ENCODE results near the gene MINDY4.
"Not testable (repeated sequence)": the region's sequence is repeated elsewhere in the genome, so short reads cannot be mapped to it uniquely, and the experiment has no call there.

MINDY4 gene

DNA sequence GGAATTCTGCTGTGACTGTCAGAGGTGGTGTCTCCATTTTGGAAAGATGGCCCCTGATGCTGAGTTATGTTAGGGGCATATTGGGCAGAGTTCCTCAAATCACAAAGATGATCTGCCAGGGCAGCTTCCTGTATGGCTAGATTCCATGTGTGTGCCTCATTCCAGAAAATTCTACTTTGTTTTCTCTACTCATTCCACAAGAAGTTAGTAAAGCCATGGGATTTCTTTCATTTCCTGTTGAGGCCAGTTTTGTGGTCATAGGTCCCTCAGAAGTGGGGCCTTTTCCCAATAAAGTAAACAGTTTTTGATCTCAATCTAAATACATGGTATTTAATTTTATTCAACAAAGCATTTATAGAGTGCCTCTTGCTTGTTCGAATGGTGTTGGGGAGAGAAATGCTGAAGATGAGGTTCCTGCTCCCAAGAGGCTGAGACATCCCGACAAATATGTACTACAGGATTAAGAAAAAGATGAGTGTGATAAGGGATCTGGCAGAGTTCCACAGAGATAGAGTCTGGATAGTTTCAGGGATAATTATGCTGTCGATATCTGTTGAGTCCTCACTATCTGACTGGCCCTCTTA is 33.0 kb downstream of the MINDY4 start:
- no peak for DNase-seq (ENCODE audit: low spot score)

DNA sequence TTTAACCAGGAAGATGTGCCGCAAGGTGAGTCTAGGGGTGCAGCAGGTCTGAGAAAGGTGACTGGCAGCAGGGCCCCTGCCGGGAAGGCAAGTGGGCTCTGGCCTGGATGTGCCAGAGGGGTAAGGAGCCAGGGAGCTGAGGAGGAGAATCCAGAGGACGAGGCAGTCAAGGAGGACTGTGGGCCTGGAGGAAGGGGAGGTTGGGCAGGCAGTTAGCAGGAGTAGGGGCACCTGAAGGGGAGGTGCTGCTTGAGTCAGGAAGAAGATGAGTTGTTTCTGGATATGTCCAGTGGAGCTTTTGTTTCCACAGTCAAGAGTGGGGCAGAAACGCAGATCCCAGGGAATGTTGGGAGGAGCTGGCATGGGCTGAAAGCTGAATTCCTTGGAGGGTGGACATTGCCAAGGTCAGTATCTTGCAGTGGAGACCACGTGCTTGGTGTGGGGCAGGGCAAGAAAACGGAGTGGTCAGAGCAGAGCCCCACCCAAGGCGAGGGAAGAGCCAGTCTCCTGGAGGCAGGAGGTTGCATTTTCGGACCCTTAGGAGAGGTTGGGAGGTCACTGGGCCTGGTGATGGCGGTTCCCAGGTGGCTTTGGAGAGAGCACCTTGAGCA is 34.0 kb downstream of the MINDY4 start:
- DNase-seq (ENCODE audit: low spot score), result no peak

DNA sequence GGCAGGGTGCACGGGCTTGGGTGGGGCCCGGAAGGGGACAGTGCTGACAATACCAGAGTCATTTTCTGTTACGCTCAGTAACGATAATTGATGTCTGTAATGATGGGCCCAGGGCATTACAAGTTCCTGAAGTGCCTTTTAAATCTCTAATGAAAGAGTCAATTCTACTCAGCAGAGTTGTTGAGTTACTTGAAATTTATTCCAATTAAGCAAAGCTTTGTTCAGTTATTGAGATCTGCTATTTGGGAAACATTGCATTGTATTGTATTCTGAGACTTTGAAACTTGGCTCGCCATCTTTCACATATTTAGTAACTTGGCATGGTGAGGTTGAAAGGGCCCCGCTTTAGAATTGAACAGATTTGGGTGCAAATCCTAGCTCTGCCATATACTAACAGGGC is 34.7 kb downstream of the MINDY4 start:
- no peak for DNase-seq (ENCODE audit: low spot score)

DNA sequence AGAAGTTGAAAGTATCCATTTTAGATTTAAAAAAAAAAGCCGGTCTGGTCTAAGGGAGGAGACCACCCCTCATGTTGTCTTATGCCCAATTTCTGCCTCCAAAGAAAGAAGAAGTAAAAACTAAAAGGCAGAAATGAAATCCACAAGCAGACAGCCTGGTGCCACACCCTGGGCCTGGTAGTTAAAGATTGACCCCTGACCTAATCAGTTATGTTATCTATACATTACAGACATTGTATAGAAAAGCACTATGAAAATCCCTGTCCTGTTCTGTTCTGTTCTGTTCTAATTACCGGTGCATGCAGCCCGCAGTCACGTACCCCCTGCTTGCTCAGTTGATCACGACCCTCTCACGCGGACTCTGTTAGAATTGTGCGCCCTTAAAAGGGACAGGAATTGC is 36.3 kb downstream of the MINDY4 start:
- DNase-seq (ENCODE audit: low spot score), result peak; percentile 24

DNA sequence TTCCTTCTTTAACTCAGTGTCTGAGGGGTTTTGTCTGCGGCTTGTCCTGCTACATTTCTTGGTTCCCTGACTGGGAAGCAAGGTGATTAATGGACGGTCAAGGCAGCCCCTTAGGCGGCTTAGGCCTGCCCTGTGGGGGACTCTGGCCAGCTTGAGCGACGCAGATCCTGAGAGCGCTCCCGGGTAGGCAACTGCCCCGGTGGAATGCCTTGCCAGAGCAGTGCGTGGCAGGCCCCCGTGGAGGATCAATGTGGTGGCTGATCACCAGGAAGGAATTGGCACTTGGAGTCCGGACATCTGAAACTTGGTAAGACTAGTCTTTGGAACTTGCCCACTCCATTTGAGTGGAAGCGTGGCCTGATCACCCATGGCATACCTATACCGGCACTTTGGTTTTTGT is 36.7 kb downstream of the MINDY4 start:
- DNase-seq (ENCODE audit: low spot score), result not testable (repeated sequence)

DNA sequence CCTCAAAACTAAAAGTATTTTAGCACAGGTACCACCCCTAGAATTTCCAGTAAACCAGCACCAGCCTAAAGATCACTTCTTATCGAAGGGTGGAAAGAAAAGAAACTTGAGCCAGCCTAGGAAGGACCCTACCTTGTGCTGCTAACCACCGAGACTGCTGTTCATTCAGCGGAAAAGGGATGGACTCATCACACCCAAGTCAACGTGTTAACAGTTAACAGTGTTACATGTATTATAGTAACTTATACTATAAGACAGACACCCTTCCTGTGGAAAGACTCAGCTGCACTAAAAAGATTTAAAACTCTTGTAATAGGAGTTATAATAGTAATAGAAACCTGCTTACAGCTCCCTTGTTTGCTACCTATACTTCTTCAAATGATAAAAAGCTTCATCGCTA is 39.8 kb downstream of the MINDY4 start:
- DNase-seq (ENCODE audit: low spot score), result no peak

DNA sequence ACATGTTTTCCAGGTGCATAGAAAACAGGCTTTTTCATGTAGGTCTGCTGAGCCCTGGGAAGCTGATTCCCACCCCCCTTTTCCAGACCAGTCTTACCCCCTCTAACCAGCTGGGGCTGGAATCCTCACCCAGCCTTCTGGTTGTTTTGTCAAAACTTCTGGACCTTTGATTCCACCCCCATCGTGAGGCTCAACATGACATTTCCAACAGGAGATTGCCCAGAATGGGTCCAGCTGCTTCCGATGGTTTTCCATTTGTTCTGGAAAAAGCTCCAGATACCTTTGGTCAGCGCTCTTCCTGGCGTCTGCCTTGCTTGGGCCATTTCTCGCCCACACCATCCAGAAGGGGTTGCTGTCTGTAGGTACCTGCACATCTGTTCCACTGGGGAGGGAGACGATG is 41.5 kb downstream of the MINDY4 start:
- DNase-seq (ENCODE audit: low spot score), result no peak

DNA sequence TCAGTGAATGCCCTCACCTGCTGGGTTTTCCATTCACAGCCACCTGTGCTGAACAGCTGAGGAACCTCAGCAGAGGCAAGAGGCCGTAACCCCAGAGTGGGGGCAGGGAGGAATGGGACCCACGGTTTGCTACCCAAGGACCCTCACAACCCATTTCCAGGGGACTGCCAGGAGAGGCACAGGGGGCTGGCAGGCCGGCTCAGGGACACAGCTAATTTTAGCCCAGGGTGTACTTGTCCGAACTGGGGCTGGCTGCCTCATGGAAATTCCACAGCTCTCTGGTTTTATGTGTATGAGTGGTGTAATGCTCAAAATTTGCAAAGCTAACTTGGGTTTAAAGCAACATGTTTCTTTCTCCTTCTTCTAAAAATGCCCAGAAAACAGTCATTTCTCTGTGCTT is 42.2 kb downstream of the MINDY4 start:
- DNase-seq (ENCODE audit: low spot score), result no peak

DNA sequence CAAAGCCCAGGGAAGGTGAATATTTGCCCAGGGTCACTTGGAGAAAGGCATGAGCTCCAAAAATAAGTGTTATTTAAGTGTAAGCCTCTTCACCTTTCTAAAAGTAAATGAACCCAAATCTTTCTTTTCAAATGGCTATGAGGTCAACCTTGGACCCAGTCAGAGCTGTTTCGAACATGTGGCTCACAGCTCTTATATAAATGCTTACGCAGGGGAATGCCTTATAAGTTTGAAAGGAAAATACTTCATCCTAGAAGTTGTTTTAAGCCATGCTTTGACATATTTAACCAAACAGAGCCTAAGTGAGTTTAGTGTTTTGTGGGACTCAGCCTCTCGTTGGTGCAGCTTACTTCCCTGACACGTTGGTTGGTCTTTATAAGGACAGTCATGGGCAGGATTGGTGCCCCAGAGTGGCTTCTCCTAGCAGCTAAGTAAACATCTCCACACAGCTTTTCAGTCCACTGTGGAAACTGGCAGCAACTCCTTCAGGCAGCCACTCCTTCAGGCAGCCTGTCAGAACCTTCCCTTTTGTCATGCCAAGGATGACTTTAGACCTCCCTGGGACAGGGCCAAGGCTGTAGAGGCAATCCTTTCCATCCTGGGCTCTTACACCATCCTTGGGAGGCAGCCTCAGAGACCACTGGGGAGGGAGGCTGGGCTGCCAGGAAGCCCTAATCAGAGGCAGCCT is 43.6 kb downstream of the MINDY4 start:
- DNase-seq (ENCODE audit: low spot score), result no peak

DNA sequence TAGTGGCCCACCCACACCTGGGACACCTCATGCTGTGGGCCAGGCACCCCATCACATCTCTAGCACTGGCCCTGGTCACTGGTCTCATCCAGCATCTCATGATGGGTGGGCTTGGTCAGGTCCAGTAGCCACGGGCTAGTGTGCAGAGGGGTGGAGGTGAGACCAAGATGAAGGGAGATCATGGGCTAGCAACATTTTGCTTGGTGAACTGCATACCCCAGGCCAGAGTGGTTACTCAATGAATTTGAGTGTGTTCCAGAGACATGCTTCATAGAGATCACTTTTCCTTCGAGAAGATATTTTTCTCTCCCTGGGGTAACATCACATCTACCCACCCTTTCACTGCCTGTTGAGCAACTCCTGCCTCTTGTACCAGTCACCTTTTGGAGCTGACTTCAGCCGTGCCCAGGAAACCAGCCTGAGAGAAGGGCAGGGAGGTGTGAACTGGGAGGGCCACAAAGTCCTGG is 44.2 kb downstream of the MINDY4 start:
- no peak for DNase-seq (ENCODE audit: low spot score)

DNA sequence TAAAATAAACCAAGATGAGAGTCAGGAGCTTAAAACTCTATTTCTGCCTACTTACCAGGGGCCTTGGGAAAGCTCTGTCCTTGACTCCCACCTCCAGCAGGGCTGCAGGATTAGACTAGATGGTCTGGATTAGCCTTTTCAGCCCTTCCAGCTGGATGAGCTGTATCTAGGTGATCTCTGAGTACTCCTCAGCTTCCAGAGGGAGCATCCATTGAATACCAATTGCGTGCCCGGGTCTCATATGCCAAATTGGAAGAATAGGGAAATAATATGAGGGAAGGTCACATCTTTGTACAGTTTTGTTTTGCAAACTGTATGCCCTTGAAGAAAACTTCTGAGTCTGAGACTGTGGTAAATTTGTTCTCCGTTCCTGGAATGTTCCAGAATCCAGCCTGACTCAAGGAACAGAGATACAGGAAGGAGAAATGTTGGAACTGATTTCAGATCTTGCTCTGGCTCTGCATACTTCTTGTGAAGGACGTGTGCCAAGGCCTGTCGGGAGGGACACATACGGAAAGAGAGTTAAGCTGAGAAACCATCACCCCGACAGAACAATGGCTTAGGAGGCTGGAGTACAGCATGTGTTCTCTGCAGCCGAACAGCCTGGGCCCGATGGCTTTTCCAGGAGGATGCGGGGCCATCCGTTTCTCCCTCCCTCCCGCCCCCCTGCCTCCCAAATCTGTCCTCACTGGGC is 44.9 kb downstream of the MINDY4 start:
- DNase-seq (ENCODE audit: low spot score), result no peak

DNA sequence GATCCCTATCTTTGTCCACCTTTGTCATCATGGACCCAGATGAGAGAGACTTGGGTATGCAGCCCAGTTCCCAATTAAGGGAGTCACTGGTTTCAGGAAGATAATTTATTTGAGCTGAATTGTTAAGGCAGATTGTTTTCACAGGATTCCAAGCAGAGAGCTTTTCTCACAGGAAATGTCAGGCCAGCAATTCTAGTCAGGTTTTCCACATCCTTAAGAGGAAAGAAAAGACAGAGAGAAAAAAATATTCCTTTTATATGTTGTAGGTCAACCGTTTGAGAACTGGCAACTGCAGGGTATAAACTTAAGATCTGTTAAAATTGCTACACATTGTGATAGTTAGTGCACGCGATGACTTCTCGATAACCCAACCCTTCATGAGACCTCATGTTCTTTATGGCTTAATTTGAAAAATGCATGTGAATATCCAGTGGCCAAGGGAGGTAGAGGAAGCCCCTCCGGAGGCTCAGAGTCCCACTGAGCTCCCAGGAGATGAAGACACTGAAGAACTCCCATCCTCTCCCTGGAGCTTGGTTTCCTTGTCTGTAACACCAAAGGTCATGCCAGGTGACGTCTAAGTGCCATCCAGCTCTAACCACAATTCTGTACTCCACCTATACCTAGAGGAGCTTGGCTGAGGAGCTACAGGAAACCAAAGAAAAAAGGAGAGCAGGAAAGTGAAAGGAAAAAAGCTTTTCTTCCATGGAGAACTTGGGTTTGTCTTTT is 45.6 kb downstream of the MINDY4 start:
- no peak for DNase-seq (ENCODE audit: low spot score)

DNA sequence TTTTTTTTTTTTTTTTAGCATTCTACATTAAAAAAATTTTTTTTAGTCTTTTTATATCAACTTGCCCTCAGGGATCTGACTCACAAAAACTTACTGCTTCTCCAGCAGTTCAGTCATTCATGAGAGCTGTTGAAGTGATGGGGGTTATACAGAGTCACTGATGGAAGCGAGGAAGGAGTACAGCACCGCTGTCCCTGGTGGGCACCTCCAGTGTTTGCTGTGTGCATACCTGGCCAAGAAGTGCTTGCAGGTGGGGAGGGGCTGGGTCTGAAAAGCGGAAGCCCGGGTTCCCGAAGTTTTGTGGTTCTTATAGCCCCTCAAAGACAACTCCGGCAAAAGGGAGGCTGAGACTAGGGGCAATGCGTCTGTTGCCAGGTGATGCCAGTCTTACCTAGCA is 46.2 kb downstream of the MINDY4 start:
- DNase-seq (ENCODE audit: low spot score), result no peak

DNA sequence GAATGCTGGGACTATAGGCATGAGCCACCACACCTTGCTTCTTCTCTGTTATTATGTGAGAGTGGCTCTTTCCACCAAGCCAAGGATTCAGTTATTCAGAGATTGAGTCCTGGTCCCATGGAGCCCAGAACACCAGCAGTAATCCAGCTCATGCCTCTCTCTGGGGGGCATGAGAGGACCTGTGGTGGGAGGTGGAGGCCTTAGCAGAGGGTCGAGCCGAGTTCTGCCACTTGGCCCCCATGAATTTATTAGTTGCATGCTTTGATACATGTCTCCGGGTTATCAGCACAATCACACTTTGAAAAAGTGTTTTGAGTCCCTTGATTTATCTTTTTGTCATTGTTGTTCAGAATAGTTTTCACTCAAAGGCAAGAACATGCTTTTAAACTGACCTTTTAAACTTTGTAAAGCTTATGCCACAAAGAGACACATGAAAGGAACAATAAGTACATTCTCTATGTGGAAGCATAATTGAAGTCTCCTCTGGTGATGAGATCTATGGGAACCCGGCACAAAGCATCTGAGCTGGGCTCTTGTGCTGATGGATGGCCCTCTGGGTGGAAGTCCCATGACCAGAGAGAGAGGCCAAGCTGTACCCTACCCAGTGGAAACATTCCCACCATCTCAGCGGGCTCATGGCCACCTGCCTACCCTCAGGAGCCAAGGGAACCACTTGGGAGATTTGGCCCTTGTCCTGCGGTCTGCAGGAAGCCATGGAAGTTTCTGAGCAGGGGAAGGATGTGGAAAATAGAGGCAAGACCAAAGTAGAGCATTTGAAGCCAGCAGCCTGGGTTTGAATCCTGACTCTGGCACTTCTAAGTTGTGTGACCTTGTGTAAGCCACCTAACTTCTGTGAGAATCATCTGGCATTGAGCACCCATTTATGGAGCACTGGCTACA is 53.9 kb downstream of the MINDY4 start:
- no peak for DNase-seq (ENCODE audit: low spot score)

DNA sequence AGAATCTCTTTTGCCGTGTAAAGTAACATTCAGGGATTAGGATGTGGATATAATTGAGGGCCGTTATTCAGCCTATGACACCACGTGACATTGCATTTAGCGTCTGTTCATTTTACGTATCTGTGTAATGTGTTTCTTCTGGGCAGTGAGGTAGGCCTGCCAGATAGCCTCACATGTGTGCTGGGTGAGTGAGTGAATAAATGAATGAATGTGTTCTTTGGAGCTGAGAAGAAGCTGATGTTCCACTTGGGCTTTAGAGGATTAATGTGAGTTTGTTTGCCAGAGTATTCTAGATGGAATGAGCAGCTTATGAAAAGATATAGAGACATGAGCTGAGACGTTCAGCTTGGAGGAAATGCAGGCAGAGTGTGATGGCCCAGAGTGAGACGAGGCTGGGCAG is 55.0 kb downstream of the MINDY4 start:
- DNase-seq (ENCODE audit: low spot score), result no peak

DNA sequence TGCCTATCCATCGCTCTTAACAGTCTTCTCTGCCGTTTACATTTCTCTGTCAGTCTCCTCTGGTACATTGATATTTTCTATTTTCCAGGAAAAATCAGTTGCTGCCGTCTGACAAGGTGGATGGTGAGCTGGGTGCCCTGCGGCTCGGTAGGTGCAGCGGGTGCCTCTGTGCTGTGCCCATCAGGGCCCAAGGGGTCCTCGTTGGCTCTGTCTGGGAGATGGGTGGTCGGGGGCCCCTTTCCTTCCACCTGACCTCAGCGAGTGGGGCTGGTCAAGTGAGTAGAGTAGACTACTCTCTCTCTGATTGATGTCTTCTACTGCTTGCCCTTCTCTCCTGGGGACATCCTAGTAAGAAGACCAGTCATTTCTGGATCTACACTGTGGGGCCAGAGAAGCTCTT is 57.4 kb downstream of the MINDY4 start:
- DNase-seq (ENCODE audit: low spot score), result no peak

DNA sequence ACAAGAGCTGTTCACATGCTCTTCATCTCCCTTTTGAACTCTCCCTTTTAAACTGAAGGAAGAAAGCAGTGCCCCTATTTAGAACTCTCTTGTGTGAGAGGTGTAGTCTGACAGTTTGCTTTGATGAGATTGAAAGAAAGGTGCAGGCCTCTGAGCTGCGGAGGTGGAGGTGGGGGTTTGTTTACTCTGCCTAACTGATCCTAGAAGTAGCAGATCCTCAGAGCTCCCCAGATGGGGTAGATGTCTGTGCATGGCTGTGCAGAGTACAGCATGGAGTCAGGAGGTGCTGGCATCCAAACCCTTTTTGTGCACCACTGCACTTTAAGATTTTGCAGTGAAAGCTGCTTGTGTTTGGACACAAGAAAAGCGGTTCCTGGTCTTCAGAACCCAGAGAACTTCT is 58.3 kb downstream of the MINDY4 start:
- DNase-seq (ENCODE audit: low spot score), result no peak

DNA sequence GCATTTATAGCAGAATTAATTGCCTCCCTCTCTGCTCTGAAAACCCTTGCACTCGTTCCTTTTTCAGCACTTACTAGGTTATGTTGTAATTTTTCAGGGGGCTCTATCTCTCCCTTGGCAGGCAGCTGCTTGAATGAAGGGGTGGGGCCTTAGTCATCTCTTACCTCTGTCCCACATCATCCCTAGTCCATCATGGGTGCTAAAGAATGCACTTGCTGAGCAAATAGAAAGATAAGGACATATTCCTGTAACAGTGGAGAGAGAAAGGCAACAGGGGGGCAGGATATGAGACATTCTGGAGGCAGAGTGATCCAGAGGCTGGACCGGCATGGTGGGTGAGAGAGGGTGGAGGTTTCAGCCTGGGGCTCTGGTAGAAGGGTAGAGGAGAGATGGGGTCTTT is 60.0 kb downstream of the MINDY4 start:
- DNase-seq (ENCODE audit: low spot score), result no peak

DNA sequence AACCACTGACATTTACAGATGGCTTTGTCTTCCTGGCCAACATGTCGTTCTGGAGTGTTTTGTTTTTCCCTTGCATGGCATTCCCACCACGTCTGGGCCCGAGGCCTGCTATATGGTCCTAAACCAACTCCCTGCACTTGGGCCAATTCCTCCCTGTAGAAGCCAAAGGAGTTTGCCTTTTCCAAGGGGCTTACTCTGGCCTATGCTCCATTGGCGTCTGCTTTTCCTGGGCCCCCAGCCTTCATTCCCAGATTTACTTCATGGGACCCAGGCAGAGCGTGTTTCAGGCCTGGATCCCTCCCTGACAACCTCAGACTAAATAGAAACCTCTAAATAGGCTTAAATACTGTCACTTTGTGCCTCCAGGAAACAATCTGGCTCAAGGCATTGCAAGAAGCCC is 60.7 kb downstream of the MINDY4 start:
- no peak for DNase-seq (ENCODE audit: low spot score)

DNA sequence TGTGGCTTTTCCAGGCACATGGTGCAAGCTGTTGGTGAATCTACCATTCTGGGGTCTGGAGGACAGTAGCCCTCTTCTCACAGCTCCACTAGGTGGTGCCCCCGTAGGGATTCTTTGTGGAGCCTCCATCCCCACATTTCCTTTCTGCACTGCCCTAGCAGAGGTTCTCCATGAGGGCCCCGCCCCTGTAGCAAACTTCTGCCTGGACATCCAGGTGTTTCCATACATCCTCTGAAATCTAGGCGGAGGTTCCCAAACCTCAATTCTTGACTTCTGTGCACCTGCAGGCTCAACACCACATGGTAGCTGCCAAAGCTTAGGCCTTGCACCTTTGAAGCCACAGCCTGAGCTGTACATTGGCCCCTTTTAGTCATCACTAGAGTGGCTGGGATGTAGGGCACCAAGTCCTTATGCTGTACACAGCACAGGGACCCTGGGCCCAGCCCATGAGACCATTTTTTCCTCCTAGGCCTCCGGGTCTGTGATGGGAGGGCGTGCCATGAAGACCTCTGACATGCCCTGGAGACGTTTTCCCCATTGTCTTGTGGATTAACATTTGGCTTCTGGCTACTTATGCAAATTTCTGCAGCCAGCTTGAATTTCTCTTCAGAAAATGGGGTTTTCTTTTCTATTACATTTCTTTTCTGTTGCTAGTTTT is 62.9 kb downstream of the MINDY4 start:
- DNase-seq (ENCODE audit: low spot score), result not testable (repeated sequence)

DNA sequence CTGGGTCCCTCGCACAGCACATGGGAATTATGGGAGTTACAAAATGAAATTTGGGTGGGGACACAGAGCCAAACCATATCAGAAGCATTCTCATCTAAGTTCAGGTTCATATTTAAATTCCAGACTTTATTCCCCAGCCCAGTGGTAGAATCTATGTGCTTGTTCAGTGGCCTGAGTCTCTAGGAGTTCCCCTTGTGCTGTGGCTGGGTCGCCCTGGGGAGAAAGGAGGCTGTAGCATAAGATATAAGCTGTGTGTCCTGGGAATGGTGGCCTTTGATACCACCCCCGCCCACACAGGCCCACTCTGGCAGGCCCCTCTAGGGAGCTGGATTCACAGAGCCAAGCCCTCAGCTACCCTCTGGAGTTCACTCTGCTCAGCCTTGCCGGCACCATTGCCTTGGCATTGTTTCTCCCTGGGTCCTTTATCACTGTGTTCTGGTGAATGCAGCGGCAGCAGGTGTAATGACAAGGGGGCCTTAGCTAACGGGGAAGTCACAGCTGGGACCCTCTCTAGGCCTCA is 64.2 kb downstream of the MINDY4 start:
- DNase-seq (ENCODE audit: low spot score), result no peak
